Activated CD4-positive, alpha-beta T cell treated with anti-CD3 and anti-CD28 coated beads, Interleukin-2, Interleukin-6, amounts not matched to agents 100 ng/mL and 50 ng/mL, durations not matched to agents 16 hours and 8 hours (primary cell): ENCODE measurements around the gene MEF2D.
A peak's percentile ranks its signal among the peaks of the same experiment; 100 is the strongest.

ENCODE experiments used
- DNase-seq: peaks from one replicate; pipeline ENCODE4 v3.0.0-alpha.2; 2020

MEF2D gene

DNA sequence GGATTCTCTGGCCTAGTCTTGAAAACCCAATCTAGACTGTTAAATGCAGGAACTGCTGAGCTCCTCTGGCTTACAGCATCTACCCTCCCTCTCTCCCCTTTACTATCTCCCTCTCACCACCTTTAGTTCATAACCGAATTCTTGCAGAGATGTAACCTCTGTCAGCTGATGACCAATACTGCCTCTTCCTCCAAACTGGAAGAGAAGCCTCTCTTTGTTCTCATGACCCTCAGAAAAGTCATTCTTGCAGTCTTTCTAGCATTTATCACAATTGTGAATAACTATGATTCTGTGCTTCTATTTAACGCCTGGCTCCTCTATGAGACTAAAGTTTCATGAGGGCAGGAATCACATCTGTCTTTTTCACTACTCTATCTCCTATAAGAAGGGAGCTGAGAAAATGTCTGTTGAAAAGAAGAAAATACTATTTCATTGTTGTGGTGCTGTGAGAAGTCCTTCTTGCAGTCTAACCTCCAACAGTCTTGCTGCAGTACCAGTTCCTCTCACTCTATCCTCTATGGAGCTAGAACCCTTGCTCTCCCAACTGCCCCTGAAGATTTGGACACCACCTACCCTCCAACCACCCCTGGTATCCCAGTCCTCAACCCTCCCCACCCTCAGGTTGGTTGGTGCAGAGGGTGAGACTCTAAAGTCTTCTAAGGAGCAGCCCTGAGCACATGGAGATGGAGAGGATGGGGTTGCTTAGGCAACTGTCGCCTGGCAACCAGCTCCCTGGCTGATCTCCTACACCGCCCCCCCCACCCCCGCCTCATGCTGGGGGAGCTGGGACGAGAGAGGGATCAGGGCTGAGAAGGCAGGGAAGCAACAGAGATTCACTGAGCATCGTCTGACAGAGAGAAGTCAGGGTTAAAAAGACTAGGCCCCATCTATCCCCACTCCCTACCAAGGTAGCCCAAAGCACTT is 13.9 kb downstream of the MEF2D start:
- no peak for DNase-seq

DNA sequence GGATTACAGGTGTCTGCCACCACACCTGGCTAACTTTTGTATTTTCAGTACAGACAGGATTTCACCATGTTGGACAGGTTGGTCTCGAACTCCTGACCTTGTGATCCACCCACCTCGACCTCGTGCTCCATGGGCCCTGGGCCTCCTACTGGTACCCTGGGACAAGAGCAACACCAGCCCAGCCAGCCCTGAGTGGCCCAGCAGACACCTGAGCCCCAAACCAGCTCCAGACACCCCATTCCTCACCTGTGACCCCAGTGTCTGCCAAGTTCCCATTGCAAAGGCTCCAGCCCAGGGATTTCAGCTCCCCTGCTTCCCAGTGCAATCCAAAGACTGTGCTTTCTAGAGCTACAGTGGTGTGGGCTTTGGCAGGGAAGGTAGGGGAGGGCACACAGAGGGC is 14.6 kb downstream of the MEF2D start:
- DNase-seq = no peak

DNA sequence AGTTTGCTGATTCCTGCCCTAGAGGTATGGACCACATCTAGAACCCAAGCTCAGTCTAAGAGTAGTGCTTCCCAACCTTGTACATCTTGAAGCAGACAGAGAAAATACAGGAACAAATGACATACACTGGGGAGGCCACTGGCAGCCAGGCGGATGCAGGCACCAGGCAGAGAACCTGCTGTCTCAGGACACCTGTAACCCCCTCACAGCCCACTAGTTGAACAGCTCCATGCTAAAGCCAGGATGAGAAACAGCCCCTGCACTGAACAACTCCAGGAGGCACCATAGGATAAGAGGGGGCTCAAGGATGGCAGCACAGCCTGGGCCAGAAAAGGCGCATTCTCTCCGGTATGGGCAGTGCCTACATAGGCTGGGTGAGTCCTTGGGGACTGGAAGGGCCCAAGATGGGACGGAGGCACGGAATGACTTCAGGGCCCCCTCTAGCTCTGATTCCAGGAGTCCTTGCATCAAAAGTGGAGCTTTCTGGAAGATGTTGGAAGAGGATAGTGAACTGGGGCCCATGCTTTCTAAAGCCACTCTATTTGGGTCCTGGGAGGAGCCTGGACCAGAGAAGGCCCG is 16.0 kb downstream of the MEF2D start:
- DNase-seq = no peak

DNA sequence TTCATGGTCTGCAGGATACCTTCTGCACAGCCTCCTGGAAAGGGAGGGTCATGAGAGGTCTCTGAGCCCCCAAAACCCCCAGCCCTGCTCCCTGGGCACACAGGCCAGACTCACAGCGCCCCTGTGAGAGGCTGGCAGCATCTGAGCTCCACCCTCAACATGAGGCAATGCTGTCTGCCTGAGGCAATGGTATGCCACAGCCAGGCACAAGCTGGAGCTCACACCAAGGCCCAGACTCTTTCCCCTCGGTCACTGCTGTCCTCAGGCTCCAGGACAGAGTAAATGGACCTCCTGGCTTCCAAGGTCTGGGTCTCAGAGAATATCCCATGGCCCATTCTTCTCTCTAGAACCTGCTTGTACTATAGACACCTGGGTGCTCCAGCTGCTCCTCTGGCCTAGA is 17.2 kb downstream of the MEF2D start:
- no peak for DNase-seq

DNA sequence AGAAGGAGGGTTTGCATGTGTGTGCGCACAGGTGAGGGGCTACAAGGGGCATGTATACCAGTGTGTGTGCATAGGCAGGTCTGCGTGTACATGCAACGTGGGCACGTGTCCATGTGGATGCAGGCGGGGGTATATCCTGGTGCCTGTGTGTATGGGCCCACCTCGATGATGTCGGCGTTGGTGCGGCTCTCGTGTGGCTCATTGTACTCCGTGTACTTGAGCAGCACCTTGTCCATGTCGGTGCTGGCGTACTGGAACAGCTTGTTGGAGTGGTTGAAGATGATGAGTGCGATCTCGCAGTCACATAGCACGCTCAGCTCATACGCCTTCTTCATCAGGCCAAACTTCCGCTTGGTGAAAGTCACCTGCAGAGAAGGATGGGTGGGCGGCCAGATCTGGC is 18.3 kb downstream of the MEF2D start:
- DNase-seq = no peak

DNA sequence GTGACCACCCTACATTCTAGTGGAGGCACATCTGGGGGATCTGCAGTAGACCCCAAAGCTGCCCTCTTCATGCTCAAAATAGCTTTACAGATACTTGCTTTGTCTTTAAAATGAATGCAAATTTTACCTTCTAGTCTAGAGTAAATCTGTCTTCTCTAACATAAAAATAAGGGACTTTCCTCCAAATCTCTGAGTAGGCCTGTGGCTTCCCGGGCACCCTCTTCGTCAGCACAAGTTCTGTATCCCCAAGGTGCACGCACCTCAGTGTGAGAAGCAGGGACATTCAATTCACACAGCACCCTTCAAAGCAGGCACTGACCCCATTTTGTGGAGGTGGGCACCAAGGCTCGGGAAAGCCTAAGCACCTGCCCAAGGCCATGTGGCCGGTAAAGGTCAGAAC is 19.0 kb downstream of the MEF2D start:
- no peak for DNase-seq

DNA sequence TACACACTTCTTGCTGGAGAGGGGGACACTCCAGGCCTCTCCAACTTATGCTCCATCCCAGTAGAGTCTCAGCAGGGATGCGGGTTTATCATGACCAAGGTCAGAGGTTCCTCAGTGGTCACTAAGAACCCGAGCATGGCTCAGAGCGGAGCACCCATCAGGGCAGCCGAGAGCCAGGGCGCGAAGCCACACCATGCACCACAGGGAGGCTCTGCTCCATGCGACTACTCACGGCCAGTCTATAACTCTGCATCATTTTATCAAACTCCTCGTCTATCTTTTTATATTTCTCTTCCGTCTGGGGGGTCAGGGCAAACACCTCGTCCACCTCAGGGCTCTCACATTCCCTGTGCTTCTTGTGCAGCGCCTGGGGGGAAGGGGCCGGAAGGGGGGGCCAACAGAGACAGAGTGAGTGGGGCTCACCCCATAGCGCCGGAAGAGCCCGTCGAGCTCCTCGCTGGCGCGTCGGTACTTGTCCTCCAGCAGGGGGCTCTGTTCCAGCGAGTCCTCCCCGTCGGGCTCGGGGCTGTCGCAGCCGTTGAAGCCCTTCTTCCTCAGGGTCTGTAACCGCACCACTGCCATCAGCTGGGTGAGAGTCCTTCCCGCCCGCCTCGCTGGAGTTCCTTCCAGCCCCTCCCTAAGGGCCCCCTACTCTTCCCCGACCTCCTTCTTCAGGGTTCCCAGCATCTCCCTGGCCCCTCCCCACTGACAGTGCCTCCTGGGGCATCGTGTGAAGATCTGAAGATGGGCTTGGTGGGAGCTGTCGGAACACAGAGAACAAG is 20.0 kb downstream of the MEF2D start:
- DNase-seq = peak; percentile 84

DNA sequence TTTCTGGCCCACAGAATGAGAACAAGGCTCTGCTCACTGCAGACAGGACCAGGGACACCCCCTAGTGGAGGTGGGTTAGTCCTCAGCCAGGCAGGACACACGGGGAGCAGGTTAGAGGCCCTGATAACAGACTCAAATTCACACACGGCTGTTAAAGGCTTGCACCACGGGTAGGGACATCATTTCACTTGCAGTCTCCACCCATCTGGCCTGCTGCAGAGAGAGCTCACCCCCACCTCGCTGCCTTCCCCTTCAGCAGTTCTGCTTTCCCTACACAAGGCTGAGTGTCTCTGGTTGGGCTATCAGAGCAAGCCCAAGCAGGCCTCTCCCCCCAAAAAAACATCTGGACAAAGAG is 20.6 kb downstream of the MEF2D start:
- no peak for DNase-seq

DNA sequence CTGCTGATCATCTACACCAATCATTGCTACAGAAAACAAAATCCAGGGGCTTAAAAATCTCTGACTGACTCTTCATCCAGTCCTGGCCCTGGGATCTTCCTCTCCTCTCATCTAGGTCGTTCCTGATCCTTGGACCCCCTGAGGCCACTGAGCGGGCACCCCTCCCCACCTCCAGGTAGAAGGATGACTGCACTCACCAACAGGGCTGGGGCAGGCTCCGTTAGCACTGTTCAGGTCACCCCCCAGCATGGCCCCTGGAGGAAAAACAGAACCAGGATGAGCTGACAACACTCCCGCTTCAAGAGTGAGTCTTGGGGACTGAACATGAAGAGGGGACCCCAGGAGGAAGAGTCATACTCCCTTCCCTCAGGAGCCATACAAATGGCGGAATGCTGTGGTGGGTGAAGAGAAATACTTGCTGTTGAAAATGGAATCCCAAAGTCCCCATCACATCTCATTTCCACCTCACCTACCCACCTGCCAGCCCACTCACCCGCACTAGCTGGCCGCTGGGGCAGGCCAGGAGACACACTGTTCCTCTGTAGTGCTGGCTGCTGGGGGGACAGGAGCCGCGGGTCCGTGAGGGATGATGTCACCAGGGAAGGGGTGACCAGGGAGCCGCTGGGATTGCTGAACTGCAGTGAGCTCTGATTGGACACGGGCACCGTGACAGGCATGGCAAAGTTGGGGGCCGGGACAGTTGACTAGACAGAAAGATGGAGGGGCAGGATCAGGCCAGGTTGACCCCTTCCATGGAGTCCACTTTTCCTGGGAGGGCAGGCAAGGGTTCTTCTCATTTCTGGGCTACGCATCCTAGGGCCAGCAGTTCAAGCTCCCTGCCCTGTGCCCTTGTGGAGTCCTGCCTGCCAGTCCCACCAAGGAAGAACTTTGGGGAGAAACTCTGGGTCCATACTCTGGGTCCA is 21.2 kb downstream of the MEF2D start:
- no peak for DNase-seq

DNA sequence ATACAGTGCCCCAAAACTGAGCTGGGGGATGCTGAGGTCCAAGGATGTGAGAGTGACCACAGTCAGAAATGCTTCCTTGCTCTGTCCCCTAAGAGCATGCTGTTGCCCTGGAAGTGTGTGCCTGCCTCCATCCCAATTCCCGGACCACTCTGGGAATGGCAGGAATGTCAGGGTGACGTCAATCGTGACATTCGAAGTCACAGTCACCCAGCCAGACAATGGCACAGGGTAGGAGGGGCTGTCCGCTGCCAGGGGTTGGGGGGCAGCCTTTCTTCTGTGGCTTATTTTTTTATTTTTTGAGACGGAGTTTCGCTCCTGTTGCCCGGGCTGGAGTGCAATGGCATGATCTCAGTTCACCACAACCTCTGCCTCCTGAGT is 22.3 kb downstream of the MEF2D start:
- no peak for DNase-seq

DNA sequence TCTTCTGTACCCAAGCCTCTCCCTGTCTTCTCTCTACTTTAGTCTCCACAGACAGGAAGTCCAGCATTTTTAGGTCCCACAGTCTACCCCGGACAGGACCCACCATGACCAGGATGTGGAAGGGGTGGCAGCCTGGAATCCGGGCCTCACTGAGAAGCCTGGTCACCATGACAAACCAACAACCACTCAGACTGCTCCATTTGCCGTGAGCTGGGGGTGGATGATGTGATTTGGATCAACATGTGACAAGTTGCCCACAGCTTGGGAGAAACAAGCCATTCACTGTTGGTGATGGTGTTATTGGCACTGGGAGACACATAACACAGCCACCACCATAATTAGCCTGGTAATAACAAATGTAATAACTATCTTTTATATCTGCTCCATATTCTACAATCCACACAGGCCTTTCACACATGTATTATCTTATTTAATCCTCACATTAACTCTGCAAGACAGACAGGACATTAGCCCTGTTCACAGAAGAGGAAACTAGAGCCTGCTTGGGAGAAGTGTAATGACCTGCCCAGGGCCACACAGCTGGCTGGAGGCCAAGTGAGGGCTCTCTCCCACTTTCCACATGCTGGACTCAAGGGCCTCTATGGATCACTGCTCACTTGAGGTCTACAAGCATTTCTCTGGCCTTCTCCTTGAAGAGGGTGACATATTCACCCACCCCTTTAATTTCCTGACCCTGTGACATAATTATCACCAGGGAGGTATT is 22.9 kb downstream of the MEF2D start:
- DNase-seq = no peak

DNA sequence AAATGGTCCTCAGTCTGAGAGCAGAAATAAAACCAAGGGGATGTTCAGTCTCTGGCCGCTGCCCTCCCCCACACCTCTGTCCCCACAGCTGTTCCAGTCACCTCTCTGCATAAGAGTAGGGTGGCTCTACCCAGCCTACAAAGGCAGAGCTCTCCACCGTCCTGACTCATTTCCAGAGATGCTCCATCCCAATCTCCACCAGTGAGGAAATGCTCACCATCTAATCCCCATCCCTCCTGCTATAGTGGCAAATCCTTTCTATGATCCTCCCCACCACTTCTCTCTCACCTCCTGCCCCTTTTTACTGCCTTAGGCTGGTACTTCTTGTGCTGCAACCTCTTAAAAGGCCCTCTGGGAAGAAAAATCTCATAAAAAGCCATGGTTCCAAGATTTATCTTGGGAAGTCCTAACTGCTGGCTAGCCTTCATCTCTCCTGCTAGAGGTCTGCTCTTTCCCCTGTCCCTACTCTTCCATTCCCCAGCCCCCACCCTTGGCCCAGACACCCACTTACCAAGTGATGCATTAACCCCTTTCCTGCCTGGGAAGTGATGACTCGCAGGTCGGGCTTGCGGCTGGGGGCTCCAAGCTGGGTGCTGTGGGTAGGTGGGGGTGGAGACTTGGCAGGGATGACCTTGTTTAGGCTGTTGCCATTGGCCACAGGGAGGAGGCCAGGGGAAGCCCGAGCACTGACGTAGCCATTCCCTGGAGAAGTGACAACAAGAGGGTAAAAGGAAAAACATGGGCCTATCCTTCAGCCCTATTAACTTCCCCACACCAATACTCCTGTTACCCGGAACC is 23.9 kb downstream of the MEF2D start:
- DNase-seq = peak; percentile 48

DNA sequence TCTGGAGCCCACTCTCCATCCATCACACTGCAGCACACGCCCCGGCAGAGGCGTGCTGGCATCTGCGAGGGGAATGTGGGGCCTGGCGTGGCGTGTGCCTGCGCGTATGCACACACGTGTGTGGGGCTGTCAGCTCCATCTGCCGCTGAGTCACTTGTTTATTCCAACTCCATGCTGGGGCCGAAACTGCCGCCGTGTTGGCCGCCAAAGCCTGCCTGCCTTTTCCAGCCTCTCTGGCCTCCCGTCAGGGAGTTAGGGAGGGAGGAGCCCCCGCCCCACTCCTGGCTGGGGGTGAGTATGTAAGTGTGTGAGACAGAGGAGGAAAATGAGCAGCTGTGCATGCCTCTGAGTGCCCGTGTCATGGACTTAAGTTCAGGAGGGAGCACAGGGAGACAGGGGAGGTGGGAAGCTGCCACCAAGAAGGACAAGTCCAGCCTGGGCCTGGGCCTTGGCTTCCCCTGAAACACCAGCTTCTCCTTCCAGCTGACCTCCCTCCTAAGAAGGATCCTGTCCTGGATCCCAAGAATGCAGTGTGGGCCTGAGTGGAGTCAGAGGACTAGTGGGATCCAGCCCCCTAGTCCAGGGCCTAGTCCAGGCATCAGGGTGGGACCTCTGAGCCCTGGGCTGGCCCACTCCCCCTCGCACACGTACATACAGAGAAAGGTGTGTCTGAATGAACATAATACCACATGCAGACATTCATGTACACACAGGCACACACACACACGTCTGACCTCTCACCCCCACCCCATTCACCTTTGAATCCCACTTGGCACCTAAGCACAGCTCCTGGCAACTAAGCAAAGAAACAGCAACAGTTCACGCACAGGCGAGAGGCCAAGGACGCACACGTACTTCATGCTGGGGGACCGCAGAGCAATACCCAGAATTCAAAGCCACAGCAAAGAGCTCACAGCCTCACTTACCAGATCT is 24.7 kb downstream of the MEF2D start:
- no peak for DNase-seq

DNA sequence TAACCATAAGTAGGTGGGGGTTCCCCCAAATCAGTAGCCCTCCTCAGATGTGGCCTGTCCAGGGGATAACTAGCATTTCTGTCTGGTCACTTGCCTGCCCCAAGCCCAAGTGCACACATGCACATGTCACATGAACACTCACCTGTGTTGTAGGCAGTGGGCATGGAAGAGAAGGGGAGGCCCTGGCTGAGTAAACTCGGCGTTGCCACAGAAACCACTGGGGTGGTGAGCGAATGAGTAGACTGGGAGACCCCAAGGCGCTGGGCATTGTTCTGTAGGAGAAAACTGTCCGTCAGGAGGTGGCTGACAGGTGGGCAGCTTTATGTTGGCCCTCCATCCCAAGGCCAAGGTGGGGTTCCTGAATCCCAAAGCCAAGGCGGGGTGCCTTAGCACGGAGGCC is 25.6 kb downstream of the MEF2D start:
- no peak for DNase-seq

DNA sequence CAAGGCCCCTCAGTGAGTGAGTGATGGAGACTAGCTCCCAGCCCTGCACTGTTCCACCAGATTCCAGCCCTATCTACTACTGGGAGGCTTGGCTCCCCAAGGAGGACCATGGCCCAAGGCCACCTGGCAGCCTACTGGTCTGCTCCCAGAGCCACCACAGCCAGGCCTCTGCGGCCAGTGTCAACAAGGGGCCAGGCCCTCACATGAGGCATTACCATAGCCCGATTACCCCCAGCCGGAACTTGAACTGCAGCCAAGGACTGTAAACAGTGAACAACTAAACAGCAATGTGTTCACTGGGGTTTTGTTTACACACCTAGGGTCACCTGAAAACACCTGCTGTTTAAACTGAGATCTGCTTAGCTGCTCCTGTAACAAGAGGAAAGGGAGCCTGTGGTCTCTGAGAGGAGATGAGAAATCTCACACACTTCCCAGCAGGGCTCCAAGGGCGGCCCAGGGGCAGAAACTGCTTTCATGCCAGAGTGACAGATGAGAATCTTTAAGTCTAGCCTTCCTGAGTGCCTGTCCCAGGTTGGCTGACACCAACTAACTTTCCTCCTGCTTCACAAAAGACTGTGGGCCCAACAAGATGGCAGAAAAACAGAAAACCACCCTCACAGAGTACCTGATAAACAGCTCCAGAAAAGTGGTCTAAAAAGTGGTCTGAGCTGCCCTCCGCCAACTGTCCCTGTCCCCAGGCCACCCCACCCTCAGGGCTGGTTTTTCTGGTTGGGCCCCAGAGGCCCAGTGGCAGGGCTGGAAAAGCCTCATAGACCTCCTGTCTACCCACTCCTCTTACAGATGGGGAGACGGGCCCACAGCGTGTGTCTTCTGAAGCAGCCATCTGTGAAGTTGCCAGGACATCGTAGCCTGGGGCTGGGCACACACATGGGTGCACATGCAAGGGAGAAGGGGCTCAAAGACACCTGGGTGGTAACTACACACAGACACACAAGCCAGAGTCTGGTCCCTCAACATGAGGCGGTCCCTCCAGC is 28.8 kb downstream of the MEF2D start:
- no peak for DNase-seq

DNA sequence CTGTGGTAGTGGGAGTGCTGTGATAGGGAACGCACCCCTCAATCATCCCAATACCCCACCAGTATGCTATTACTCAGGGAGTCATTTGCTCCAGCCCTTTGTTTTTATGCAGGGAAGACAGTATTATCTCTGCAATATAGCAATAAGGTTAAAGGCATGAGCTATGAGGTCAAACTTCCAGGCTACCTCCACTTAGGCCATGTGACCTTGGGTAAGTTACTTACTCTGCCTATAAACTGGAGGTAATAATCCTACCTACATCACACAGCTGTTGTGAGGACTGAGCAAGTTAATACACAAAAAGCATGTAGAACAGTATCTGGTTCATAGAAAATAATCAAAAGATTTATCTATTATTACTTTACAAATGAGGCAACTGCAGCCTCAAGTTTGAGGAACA is 30.1 kb downstream of the MEF2D start:
- no peak for DNase-seq

DNA sequence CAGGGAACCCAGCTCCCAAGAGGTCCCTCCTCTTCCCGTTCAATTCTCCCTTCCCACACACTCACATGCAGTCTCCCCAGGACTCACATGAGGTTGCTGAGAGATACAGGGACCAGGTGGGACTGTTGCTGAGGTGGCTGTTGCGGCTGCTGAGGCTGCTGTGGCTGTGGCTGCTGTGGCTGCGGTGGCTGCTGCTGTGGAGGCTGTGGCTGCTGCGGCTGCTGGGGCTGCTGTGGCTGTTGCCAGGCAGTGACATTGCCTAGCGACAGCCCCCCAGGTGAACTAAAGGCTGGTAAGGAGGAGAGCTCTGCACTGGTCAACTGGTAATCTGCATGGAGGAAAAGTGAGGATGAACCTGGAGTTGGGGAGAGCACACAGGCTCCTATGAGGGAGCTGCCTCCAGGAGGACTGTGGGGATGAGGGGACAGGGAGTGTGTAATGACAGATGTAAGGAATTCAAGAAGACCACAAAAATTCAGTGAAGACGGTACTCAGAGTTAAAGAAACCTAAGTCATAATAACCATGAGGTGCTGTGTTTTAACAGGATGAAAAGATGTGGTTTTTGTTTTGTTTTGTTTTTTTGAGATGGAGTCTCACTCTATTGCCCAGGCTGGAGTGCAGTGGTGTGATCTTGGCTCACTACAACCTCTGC is 31.8 kb downstream of the MEF2D start:
- no peak for DNase-seq

DNA sequence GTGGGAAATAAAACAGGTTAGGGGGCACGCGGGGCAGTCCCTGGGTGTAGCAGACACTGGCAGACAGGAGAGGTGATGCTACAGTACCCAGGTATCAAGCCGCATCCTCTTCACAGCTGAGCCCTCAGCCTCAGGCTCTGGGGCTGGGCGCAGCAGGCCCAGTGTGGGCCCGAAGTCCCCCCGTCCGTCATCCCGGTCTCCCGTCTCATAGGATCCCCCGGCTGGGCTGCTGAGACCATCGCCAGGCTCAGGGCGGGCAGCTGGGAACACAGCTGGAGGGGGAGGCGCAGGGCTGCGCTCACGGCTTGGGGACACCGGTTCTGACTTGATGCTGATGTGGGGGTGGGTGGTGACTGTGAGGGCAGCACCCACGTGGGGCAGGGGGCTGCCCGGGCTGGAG is 32.7 kb downstream of the MEF2D start:
- DNase-seq = no peak
